ENCODE measurements around the gene NKAIN1.

DNA sequence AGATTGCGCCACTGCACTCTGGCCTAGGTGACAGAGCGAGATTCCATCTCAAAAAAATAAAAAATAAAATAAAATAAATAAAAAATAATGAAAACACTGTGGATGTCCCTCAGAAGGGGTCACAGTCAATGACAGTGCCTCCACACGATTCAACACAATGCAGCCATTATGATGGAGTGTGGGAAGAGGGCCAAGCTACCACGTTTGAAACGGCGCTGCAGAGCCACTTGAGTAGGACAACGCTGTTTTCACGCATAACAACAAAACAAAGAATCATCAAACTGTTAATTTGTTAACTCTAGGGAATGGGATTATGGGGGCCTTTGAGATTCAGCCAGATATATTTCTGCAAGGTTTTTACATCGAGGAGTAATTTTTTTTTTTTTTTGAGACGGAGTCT lies 36.5 kb downstream of the NKAIN1 start:
- TF ChIP-seq, protein P1, sequence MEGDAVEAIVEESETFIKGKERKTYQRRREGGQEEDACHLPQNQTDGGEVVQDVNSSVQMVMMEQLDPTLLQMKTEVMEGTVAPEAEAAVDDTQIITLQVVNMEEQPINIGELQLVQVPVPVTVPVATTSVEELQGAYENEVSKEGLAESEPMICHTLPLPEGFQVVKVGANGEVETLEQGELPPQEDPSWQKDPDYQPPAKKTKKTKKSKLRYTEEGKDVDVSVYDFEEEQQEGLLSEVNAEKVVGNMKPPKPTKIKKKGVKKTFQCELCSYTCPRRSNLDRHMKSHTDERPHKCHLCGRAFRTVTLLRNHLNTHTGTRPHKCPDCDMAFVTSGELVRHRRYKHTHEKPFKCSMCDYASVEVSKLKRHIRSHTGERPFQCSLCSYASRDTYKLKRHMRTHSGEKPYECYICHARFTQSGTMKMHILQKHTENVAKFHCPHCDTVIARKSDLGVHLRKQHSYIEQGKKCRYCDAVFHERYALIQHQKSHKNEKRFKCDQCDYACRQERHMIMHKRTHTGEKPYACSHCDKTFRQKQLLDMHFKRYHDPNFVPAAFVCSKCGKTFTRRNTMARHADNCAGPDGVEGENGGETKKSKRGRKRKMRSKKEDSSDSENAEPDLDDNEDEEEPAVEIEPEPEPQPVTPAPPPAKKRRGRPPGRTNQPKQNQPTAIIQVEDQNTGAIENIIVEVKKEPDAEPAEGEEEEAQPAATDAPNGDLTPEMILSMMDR (IDR thresholded peaks at IDR 0.05; ENCODE audit: low read length), result no peak
- TF ChIP-seq EZH2 (IDR thresholded peaks at IDR 0.05; ENCODE audit: borderline replicate concordance, low read length), result no peak
